Germinal center (tissue), 1 donor: Measurements from ENCODE around the gene ZNF221.
"Not testable (repeated sequence)": the region's sequence is repeated elsewhere in the genome, so short reads cannot be mapped to it uniquely, and the experiment has no call there.

Experiments used
- DNase-seq: peaks from one replicate; pipeline ENCODE4 v3.0.0; 2012; ENCODE audit warnings: mixed read lengths, low spot score

The ZNF221 gene

GRCh38 chr19:43950834-43951645, at the start of gene ZNF221:
Gene ZNF221, plus strand, starts transcription at chr19:43951228. Its CDS starts 11,499 bp downstream, at chr19:43962727.
- DNase-seq = peak; percentile 74

- DNase-seq = peak; percentile 62
These were observed 49.3 kb upstream of the ZNF221 start for GRCh38 chr19:43901395-43902390.

- no peak for DNase-seq
These were observed 48.6 kb upstream of the ZNF221 start for GRCh38 chr19:43902399-43902798.

- DNase-seq = no peak
These were observed 45.1 kb upstream of the ZNF221 start for GRCh38 chr19:43905897-43906296.

- DNase-seq = no peak
These were observed 44.3 kb upstream of the ZNF221 start for GRCh38 chr19:43906774-43907173.

- no peak for DNase-seq
These were observed 42.4 kb upstream of the ZNF221 start for GRCh38 chr19:43908659-43909058.

GRCh38 chr19:43910884-43911283, 40.1 kb upstream of the ZNF221 start:
- no peak for DNase-seq

GRCh38 chr19:43913383-43913782, 37.6 kb upstream of the ZNF221 start:
- no peak for DNase-seq

- DNase-seq = no peak
These were observed 37.0 kb upstream of the ZNF221 start for GRCh38 chr19:43914051-43914450.

- DNase-seq = no peak
These were observed 27.2 kb upstream of the ZNF221 start for GRCh38 chr19:43923875-43924274.

- no peak for DNase-seq
These were observed 22.2 kb upstream of the ZNF221 start for GRCh38 chr19:43928820-43929219.

GRCh38 chr19:43934055-43934984, 16.7 kb upstream of the ZNF221 start:
- peak; percentile 3 for DNase-seq

GRCh38 chr19:43934985-43935708, 15.9 kb upstream of the ZNF221 start, which contains the start of gene ZNF45:
Gene ZNF45, minus strand, starts transcription at chr19:43935282. Its CDS starts 13,097 bp downstream, at chr19:43922185.
- peak; percentile 90 for DNase-seq

GRCh38 chr19:43936188-43936587, 14.8 kb upstream of the ZNF221 start:
- no peak for DNase-seq

- no peak for DNase-seq
These were observed 11.3 kb upstream of the ZNF221 start for GRCh38 chr19:43939557-43940260.

GRCh38 chr19:43940719-43941118, 10.3 kb upstream of the ZNF221 start:
- no peak for DNase-seq

GRCh38 chr19:43941209-43941608, 9.8 kb upstream of the ZNF221 start:
- no peak for DNase-seq

- not testable (repeated sequence) for DNase-seq
These were observed 3.6 kb upstream of the ZNF221 start for GRCh38 chr19:43947412-43947811.

- not testable (repeated sequence) for DNase-seq
These were observed 1.2 kb upstream of the ZNF221 start for GRCh38 chr19:43949803-43950202.

GRCh38 chr19:43956827-43957226, 5.8 kb downstream of the ZNF221 start:
- no peak for DNase-seq
